ENCODE measurements around the gene CAPN7.

The CAPN7 gene

DNA sequence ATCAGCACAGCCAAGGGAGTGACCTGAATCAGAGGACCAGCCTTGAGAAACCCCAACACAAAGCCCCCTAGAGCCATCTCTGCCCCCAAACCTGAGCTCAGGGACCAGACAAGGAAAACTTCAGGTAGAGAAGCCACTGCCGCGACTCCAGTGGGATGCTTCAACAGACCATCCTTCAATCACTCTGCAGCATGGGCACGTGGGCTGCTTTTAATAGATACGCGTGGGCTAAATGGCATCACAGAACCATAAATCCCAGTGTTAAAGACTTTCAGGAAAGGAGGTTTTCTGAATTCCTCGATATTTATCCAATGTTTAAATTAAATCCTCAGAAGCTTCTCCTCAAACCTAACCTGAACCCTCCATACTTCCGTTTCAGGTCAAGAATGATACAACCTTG lies 95.7 kb downstream of the CAPN7 start:
- no peak overlapping the region for H3K4me3 ChIP-seq (ENCODE audit: low read depth, low read length)
- TF ChIP-seq, protein P1, sequence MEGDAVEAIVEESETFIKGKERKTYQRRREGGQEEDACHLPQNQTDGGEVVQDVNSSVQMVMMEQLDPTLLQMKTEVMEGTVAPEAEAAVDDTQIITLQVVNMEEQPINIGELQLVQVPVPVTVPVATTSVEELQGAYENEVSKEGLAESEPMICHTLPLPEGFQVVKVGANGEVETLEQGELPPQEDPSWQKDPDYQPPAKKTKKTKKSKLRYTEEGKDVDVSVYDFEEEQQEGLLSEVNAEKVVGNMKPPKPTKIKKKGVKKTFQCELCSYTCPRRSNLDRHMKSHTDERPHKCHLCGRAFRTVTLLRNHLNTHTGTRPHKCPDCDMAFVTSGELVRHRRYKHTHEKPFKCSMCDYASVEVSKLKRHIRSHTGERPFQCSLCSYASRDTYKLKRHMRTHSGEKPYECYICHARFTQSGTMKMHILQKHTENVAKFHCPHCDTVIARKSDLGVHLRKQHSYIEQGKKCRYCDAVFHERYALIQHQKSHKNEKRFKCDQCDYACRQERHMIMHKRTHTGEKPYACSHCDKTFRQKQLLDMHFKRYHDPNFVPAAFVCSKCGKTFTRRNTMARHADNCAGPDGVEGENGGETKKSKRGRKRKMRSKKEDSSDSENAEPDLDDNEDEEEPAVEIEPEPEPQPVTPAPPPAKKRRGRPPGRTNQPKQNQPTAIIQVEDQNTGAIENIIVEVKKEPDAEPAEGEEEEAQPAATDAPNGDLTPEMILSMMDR (IDR thresholded peaks at IDR 0.05; ENCODE audit: insufficient read depth, low read depth, low read length, missing control alignments): no peak
- DNase-seq (ENCODE audit: low read depth): no peak

All from GM12865 (cell line).